GM18505 (cell line): Measurements from ENCODE around the gene CFAP20DC.

Experiments used
- ATAC-seq: cut with Tn5 transposase; IDR thresholded peaks from one replicate; pipeline ENCODE4 v1.9.1; 2021; ENCODE audit not compliant: unreplicated experiment
- POLR2A ChIP-seq: IDR thresholded peaks from 4 replicates; pipeline ENCODE4 v1.6.1; 2011; ENCODE audit warnings: borderline replicate concordance; ENCODE audit not compliant: insufficient read depth, insufficient read length; ENCODE audit errors: extremely low read depth

Gene CFAP20DC

GRCh38 chr3:58784888-58785287 lies 264.9 kb downstream of the CFAP20DC start:
- no peak for ATAC-seq
- no peak for TF ChIP-seq POLR2A

GRCh38 chr3:58784425-58784824 lies 265.4 kb downstream of the CFAP20DC start:
- no peak for ATAC-seq
- TF ChIP-seq POLR2A: no peak

GRCh38 chr3:58783845-58784244 lies 266.0 kb downstream of the CFAP20DC start:
- ATAC-seq: no peak
- no peak for TF ChIP-seq POLR2A

GRCh38 chr3:58779934-58780333 lies 269.9 kb downstream of the CFAP20DC start:
- TF ChIP-seq POLR2A: no peak
- no peak for ATAC-seq

- ATAC-seq: no peak
- no peak for TF ChIP-seq POLR2A
Measured at GRCh38 chr3:58776231-58776630, 273.6 kb downstream of the CFAP20DC start.

- no peak for TF ChIP-seq POLR2A
- no peak for ATAC-seq
Measured at GRCh38 chr3:58772462-58772861, 277.4 kb downstream of the CFAP20DC start.

- TF ChIP-seq POLR2A: no peak
- no peak for ATAC-seq
Measured at GRCh38 chr3:58769065-58769464, 280.8 kb downstream of the CFAP20DC start.

GRCh38 chr3:58766587-58767282 lies 283.1 kb downstream of the CFAP20DC start:
- ATAC-seq: no peak
- no peak for TF ChIP-seq POLR2A

- no peak for ATAC-seq
- no peak for TF ChIP-seq POLR2A
Measured at GRCh38 chr3:58755150-58755549, 294.7 kb downstream of the CFAP20DC start.

GRCh38 chr3:58754074-58754473 lies 295.8 kb downstream of the CFAP20DC start:
- ATAC-seq: no peak
- TF ChIP-seq POLR2A: no peak

GRCh38 chr3:58751882-58752567 lies 297.8 kb downstream of the CFAP20DC start:
- ATAC-seq: no peak
- TF ChIP-seq POLR2A: no peak

- no peak for ATAC-seq
- TF ChIP-seq POLR2A: no peak
Measured at GRCh38 chr3:58751235-58751634, 298.6 kb downstream of the CFAP20DC start.

- TF ChIP-seq POLR2A: no peak
- no peak for ATAC-seq
Measured at GRCh38 chr3:58749948-58750347, 299.9 kb downstream of the CFAP20DC start.

- ATAC-seq: no peak
Measured at GRCh38 chr3:58748024-58748423, 301.8 kb downstream of the CFAP20DC start.

More at GRCh38 chr3:58748024-58748423, 301.8 kb downstream of the CFAP20DC start:
- no peak for TF ChIP-seq POLR2A
